CD1c-positive myeloid dendritic cell (primary cell): ENCODE data around the gene TRPV2.
"Not testable (repeated sequence)": the region's sequence is repeated elsewhere in the genome, so short reads cannot be mapped to it uniquely, and the experiment has no call there.

ENCODE experiments used
- DNase-seq: peaks from one replicate; pipeline ENCODE4 v3.0.0-alpha.2; 2016; ENCODE audit errors: extremely low spot score

TRPV2 gene

GRCh38 chr17:16415031-16415924, at the start of gene TRPV2:
TRPV2 (plus strand) TSS chr17:16415571; CDS start chr17:16417669, 2,098 bp downstream.
- peak; percentile 45 for DNase-seq

- DNase-seq = peak; percentile 10
These were observed 43.6 kb upstream of the TRPV2 start for GRCh38 chr17:16371742-16372141.

GRCh38 chr17:16374146-16374938, 41.0 kb upstream of the TRPV2 start:
- peak; percentile 12 for DNase-seq

DNA sequence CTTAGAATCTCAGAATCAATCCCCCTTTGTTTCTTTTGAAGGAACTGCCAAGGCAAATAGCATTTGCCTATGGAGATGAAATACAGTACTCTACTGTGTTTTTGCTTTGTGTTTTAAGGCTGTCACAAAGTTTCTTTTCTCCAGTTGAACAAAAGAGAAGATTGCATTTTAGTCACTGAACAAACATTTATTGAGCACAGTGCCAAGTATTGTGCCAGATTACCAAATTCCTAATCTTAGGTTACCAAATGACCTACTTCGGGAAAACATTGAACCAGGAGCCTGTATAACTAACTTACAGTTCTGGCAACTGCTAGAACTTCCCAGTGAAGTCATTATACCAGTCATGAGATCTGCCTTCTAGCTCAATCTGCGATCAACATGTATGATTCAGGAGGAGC, 37.4 kb upstream of the TRPV2 start:
- no peak for DNase-seq

DNA sequence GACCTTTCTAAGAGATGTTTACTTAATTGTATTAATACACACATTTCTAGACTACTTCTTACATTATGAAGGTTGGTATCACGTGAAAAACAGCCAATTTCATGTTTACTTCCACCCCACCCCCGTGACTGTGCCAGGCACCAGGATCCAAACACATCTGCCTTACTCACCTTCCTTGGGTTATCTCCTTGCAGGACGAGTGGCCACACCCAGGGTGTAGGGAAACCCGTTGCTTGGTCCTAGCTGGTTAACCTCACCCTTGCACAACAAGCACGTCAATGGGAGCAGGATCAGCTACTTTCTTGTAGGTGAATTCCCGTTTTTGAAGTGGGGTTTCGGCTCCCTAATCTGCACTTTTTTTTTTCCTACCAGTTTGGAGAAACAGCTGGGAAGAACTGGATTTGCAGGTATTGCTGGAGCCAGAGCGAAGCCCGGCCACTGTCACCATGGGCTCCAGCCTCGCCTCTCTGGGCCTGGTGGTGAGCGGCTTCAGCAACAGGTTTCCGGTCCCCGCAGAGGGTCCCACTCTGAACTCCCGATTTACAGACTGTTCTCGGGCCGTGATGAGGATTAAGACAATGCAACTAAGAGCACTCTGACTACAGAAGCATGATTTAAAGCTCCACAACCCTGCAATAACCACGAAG, 36.6 kb upstream of the TRPV2 start:
- no peak for DNase-seq

DNA sequence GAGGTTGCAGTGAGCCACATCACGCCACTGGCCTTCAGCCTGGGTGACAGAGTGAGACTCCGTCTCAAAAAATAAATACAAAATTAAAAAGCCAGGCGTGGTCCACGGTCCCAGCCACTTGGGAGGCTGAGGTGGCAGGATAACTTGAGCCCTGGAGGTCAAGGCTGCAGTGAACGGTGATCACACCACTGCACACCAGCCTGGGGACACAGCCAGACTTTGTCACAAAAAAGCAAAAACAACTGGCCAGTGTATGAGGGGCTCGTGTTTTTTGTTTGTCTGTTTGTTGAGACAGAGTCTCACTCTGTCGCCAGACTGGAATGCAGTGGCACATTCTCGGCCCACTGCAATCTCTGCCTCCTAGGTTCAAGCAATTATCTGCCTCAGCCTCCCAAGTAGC, 35.7 kb upstream of the TRPV2 start:
- DNase-seq = no peak

DNA sequence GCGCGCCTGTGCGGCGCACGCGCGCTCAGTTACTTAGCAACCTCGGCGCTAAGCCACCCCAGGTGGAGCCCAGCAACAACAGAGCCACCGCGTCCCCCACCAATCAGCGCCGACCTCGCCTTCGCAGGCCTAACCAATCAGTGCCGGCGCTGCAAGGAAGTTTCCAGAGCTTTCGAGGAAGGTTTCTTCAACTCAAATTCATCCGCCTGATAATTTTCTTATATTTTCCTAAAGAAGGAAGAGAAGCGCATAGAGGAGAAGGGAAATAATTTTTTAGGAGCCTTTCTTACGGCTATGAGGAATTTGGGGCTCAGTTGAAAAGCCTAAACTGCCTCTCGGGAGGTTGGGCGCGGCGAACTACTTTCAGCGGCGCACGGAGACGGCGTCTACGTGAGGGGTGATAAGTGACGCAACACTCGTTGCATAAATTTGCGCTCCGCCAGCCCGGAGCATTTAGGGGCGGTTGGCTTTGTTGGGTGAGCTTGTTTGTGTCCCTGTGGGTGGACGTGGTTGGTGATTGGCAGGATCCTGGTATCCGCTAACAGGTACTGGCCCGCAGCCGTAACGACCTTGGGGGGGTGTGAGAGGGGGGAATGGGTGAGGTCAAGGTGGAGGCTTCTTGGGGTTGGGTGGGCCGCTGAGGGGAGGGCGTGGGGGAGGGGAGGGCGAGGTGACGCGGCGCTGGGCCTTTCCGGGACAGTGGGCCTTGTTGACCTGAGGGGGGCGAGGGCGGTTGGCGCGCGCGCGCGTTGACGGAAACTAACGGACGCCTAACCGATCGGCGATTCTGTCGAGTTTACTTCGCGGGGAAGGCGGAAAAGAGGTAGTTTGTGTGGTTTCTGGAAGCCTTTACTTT, 34.5 kb upstream of the TRPV2 start, which contains the start of gene UBB:
Gene UBB (plus strand): TSS at position 452 of the 856 bp plus-strand sequence. CDS start 817 bp downstream, outside the sequence.
- DNase-seq = peak; percentile 97

DNA sequence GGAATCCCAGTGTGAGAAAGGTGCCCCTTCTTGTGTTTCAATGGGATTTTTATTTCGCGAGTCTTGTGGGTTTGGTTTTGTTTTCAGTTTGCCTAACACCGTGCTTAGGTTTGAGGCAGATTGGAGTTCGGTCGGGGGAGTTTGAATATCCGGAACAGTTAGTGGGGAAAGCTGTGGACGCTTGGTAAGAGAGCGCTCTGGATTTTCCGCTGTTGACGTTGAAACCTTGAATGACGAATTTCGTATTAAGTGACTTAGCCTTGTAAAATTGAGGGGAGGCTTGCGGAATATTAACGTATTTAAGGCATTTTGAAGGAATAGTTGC, 33.9 kb upstream of the TRPV2 start:
- no peak for DNase-seq

GRCh38 chr17:16383216-16383615, 32.2 kb upstream of the TRPV2 start:
- peak; percentile 39 for DNase-seq

DNA sequence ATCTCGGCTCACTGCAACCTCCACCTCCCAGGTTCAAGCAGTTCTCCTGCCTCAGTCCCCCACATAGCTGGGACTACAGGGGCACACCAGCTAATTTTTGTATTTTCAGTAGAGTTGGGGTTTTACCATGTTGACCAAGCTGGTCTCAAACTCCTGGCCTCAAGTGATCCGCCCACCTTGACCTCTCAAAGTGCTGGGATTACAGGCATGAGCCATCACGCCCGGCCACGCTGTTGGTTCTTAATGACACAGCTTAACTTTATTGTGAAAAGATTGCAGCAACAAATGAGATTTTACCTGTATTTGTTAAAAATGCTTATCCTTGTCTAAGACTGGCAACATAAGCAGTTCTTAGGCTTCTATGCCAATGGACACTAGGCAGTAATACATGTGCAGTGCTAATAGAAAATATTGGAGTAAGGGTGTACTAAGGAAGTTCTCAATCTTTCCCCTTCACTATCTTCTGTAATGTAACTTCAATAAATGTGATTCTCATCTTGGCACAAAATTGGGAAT, 31.5 kb upstream of the TRPV2 start:
- DNase-seq = no peak

- DNase-seq = no peak
These were observed 30.8 kb upstream of the TRPV2 start for GRCh38 chr17:16384557-16384956.

DNA sequence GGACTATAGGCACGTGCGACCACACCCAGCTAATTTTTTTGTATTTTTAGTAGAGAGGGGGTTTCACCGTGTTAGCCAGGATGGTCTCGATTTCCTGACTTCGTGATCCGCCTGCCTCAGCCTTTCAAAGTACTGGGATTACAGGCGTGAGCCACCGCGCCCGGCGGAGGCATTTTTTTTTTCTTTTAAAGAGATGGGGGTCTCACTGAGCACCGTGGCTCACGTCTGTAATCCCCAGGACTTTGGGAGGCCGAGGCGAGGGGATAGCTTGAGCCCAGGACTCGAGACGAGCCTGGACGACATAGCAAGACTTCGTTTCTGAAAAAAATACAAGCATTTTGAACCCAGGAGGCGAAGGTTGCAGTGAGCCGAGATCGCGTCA, 29.3 kb upstream of the TRPV2 start:
- DNase-seq = not testable (repeated sequence)

DNA sequence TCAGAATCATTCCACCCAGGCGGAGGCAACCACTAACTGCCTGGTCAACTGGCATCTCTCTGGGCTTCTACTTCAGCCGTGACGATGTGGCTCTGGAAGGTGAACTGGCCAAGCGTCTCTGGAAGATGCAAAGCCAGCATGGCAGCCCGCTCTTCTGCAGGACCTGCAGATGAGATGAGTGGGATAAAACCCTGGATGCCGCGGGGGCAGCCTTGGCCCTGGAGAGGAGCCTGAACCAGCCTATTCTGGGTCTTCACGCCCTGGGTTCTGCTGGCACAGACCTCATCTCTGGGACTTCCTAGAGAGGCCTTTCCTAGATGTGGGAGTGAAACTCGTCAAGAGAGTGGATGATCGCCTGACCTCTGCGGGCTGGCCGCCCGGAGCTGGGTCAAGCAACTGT, 23.9 kb upstream of the TRPV2 start:
- no peak for DNase-seq

GRCh38 chr17:16392491-16392890, 22.9 kb upstream of the TRPV2 start:
- DNase-seq = not testable (repeated sequence)

- DNase-seq = not testable (repeated sequence)
These were observed 19.5 kb upstream of the TRPV2 start for GRCh38 chr17:16395887-16396286.

DNA sequence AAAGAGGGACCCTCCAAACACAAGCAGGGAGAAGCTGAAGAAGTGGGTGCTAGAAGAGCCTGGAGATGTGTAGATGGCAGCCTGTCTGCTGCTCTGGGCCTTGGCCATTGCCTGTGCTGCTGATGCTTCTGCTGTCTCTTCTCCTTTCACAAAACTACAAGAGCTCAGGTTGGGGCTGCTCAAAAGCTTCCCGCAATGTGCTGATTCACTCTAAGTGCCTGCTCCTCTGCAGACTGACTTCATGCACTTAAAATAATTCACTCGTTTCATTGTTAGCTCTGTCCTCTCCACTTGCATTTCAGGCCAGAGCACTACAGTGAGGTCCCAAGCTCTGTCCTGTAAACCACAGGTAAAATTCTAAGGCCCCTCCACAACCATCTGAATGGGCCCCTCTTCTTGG, 18.7 kb upstream of the TRPV2 start:
- not testable (repeated sequence) for DNase-seq

- DNase-seq = no peak
These were observed 16.8 kb upstream of the TRPV2 start for GRCh38 chr17:16398270-16399267.

- DNase-seq = not testable (repeated sequence)
These were observed 11.5 kb upstream of the TRPV2 start for GRCh38 chr17:16403847-16404246.

DNA sequence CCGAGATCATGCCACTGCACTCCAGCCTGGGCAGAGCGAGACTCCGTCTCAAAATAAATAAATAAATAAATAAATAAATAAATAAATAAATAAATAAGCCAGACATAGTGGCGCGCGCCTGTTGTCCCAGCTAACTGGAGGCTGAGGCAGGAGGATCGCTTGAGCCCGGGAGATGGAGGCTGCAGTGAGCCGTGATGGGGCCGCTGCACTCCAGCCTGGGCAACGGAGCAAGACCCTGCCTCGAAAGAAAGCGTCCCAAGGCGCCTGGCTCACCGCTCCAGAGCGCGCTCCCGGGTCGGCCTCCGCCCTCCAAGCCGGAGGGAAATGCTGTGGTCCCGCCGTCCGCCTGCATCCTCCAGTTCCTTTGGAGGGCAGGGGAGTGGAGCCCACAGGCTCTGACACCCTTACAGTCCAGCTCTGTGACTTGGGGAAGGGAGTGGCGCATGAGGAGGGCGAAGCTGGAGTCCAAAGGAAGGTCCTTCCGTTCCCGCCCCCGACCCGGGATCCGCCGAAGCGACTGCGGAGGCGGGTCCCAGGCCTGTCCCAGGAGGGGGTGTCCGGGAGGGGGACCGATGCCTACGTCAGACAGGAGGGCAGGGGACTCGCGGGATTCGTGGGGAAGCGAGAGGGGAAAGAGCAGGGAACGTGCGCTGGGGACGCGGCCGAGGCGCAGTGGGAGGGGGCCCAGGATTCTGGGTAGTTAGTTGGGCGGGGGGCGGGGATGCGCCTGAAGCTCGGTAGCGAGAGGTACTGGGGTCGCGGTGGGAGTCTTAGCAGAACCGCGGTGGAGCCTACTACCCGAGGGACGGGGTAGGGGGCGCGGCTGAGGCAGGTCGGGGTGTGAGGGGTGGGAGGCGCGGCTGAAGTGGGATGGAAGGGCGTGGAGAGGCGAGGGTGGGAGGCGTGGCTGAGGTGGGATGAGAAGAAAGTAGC, 8.4 kb upstream of the TRPV2 start:
- peak; percentile 64 for DNase-seq
